ENCODE measurements around the gene FOXO3.

GRCh38 chr6:108568101-108568500 lies 7.4 kb downstream of the FOXO3 start:
- TF ChIP-seq, protein P1, sequence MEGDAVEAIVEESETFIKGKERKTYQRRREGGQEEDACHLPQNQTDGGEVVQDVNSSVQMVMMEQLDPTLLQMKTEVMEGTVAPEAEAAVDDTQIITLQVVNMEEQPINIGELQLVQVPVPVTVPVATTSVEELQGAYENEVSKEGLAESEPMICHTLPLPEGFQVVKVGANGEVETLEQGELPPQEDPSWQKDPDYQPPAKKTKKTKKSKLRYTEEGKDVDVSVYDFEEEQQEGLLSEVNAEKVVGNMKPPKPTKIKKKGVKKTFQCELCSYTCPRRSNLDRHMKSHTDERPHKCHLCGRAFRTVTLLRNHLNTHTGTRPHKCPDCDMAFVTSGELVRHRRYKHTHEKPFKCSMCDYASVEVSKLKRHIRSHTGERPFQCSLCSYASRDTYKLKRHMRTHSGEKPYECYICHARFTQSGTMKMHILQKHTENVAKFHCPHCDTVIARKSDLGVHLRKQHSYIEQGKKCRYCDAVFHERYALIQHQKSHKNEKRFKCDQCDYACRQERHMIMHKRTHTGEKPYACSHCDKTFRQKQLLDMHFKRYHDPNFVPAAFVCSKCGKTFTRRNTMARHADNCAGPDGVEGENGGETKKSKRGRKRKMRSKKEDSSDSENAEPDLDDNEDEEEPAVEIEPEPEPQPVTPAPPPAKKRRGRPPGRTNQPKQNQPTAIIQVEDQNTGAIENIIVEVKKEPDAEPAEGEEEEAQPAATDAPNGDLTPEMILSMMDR (IDR thresholded peaks at IDR 0.05 in 4 of 5, conservative IDR thresholded peaks at IDR 0.05 in 1 of 5): no peak
- TF ChIP-seq POLR2A (IDR thresholded peaks at IDR 0.05): no peak

Data from gastrocnemius medialis (tissue), 4 donors.